Mesenchymal stem cell (in vitro differentiated cells and primary cell): ENCODE measurements around the gene SULT1E1.

Experiments used
- DNase-seq: peaks from one replicate; pipeline ENCODE4 v3.0.0-alpha.2; 2013
- H2AFZ ChIP-seq: one replicate; pipeline ENCODE4 v1.6.1; 2013; ENCODE audit warnings: low read depth, mild to moderate bottlenecking, control low read depth, inconsistent platforms, low read length, moderate library complexity
- H2AK5ac ChIP-seq: 2 replicates; pipeline ENCODE4 v1.6.1; 2013; ENCODE audit warnings: low read length, moderate library complexity, mild to moderate bottlenecking, inconsistent platforms; ENCODE audit not compliant: severe bottlenecking
- H2BK120ac ChIP-seq: one replicate; pipeline ENCODE4 v1.6.1; 2013; ENCODE audit warnings: low read depth, mild to moderate bottlenecking, inconsistent platforms, low read length, moderate library complexity
- H2BK12ac ChIP-seq, 2 experiments: one replicate each; pipeline ENCODE4 v1.6.1; 2013; ENCODE audit warnings: inconsistent platforms in 2 of 2, low read length in 2 of 2, mild to moderate bottlenecking in 2 of 2, moderate library complexity in 2 of 2, control low read depth in 1 of 2
- H2BK15ac ChIP-seq: one replicate; pipeline ENCODE4 v1.6.1; 2013; ENCODE audit warnings: mild to moderate bottlenecking, low read depth, inconsistent platforms; ENCODE audit not compliant: poor library complexity, severe bottlenecking
- H2BK5ac ChIP-seq: 2 replicates; pipeline ENCODE4 v1.6.1; 2013; ENCODE audit warnings: low read depth, mild to moderate bottlenecking, low read length, control low read depth, inconsistent platforms; ENCODE audit not compliant: poor library complexity, severe bottlenecking
- H3K14ac ChIP-seq, 2 experiments: one replicate each; pipeline ENCODE4 v1.6.1; 2013; ENCODE audit warnings: inconsistent platforms in 2 of 2, low read length in 2 of 2, control low read depth in 1 of 2, mild to moderate bottlenecking in 1 of 2, moderate library complexity in 1 of 2
- H3K18ac ChIP-seq, 2 experiments: one replicate each; pipeline ENCODE4 v1.6.1; 2013; ENCODE audit warnings: inconsistent platforms in 2 of 2, low read length in 2 of 2, control low read depth in 1 of 2, low read depth in 1 of 2, mild to moderate bottlenecking in 1 of 2
- H3K23ac ChIP-seq, 2 experiments: one replicate each; pipeline ENCODE4 v1.6.1; 2013; ENCODE audit warnings: inconsistent platforms in 2 of 2, low read length in 2 of 2, mild to moderate bottlenecking in 2 of 2, moderate library complexity in 2 of 2, control low read depth in 1 of 2
- H3K27ac ChIP-seq: 2 replicates; pipeline ENCODE4 v1.5.1; 2013; ENCODE audit warnings: mild to moderate bottlenecking, moderate library complexity, low read length, control low read depth, inconsistent platforms; ENCODE audit not compliant: poor library complexity, severe bottlenecking
- H3K27me3 ChIP-seq, 2 experiments: 2 replicates each; pipeline versions ENCODE4 v1.6.1 to v1.7.0; 2013; ENCODE audit warnings: low read length in 2 of 2, mild to moderate bottlenecking in 2 of 2, moderate library complexity in 2 of 2, control low read depth in 1 of 2, inconsistent platforms in 1 of 2; ENCODE audit not compliant: control insufficient read depth in 1 of 2, insufficient read depth in 1 of 2
- H3K36me3 ChIP-seq, 2 experiments: 2 replicates each; pipeline versions ENCODE4 v1.6.1 to v1.7.0; 2013; ENCODE audit warnings: low read length in 2 of 2, control low read depth in 1 of 2, inconsistent platforms in 1 of 2, low read depth in 1 of 2, mild to moderate bottlenecking in 1 of 2; ENCODE audit not compliant: insufficient read depth in 2 of 2, control insufficient read depth in 1 of 2
- H3K4ac ChIP-seq, 2 experiments: one replicate each; pipeline ENCODE4 v1.6.1; 2013; ENCODE audit warnings: inconsistent platforms in 2 of 2, low read length in 2 of 2, mild to moderate bottlenecking in 2 of 2, moderate library complexity in 2 of 2, control low read depth in 1 of 2, low read depth in 1 of 2
- H3K4me1 ChIP-seq: 2 replicates; pipeline ENCODE4 v1.6.1; 2013; ENCODE audit warnings: low read depth, low read length, control low read depth; ENCODE audit not compliant: control insufficient read depth, insufficient read depth
- H3K4me2 ChIP-seq: 2 replicates; pipeline ENCODE4 v1.6.1; 2013; ENCODE audit warnings: low read length, mild to moderate bottlenecking, inconsistent platforms; ENCODE audit not compliant: poor library complexity, severe bottlenecking
- H3K4me3 ChIP-seq, 2 experiments: 2 replicates each; pipeline versions ENCODE4 v1.5.1 to v1.7.0; 2013; ENCODE audit warnings: low read length in 2 of 2, mild to moderate bottlenecking in 2 of 2, control low read depth in 1 of 2, low read depth in 1 of 2; ENCODE audit not compliant: insufficient read depth in 1 of 2
- H3K79me1 ChIP-seq: replicated peaks from 2 replicates; pipeline ENCODE4 v1.6.1; 2013; ENCODE audit warnings: mild to moderate bottlenecking, control low read depth, low read length, inconsistent platforms; ENCODE audit not compliant: poor library complexity, severe bottlenecking
- H3K9ac ChIP-seq: 2 replicates; pipeline ENCODE4 v1.7.0; 2013; ENCODE audit warnings: mild to moderate bottlenecking, low read length, moderate library complexity
- H3K9me3 ChIP-seq: 2 replicates; pipeline ENCODE4 v1.7.0; 2013; ENCODE audit warnings: mild to moderate bottlenecking, low read length; ENCODE audit not compliant: control insufficient read depth
- H4K8ac ChIP-seq: one replicate; pipeline ENCODE4 v1.6.1; 2013; ENCODE audit warnings: inconsistent platforms, mild to moderate bottlenecking, low read length, moderate library complexity
- H4K91ac ChIP-seq: one replicate; pipeline ENCODE4 v1.6.1; 2013; ENCODE audit warnings: mild to moderate bottlenecking, low read length, inconsistent platforms
- WGBS: methylation state at CpG from one replicate; pipeline ENCODE4 v1.1.7; 2013; ENCODE audit warnings: mixed read lengths; 5-methylcytosine and 5-hydroxymethylcytosine counted together

SULT1E1 gene

DNA sequence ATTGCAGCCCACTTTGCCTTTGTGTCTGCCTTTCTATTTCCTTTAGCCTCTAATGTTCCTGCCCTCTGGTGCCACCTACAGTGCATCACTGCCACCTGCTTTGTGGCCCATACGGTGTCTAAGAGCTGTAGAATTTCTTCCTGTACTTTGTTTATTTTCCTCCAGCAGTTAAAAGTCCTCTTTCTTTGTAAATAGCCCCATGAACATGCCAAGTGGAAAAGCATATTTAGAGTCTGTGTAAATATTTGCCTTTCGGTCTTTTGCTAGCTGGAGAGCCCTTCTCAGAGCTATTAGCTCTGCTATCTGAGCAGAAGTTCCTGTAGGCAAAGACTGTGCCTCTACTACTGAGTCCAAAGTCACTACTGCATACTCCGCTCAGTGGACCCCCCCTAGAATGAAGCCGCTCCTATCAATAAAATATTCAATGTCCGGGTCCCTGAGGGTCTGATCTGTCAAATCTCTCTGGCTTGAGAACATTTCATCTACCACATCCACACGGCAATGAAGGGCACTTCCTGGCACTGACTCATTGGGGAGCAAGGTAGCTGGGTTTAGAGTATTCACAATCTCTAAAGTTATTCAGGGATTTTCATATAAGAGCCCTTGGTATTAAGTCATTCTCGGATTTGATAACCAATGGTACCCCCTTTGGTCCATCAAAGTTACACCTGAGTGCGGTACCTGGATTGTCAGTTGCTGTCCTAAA, 36.3 kb downstream of the SULT1E1 start:
- no peak overlapping the region for H2BK5ac ChIP-seq
- no peak overlapping the region for H2BK15ac ChIP-seq
- H3K9me3 ChIP-seq = no peaks in the 10 kb centered on the region
- H3K36me3 ChIP-seq = no peaks in the 10 kb centered on the region
- H3K4me2 ChIP-seq = no peak overlapping the region
- DNase-seq = peak; percentile 24
- H3K23ac ChIP-seq = no peak overlapping the region
- no peak overlapping the region for H3K14ac ChIP-seq
- no peak overlapping the region for H4K8ac ChIP-seq
- 66% methylated on average over 7 of the region's 8 CpGs for WGBS
- no peaks in the 10 kb centered on the region for H3K79me1 ChIP-seq
- no peak overlapping the region for H4K91ac ChIP-seq
- H2BK120ac ChIP-seq = no peak overlapping the region
- no peaks in the 10 kb centered on the region for H3K4me1 ChIP-seq
- H3K4ac ChIP-seq = no peak overlapping the region
- H3K27me3 ChIP-seq = no peaks in the 10 kb centered on the region
- no peak overlapping the region for H2AFZ ChIP-seq
- H2AK5ac ChIP-seq = no peak overlapping the region
- no peak overlapping the region for H3K9ac ChIP-seq
- H3K4me3 ChIP-seq = no peak overlapping the region
- no peak overlapping the region for H3K27ac ChIP-seq
- no peak overlapping the region for H3K18ac ChIP-seq
- H2BK12ac ChIP-seq = no peak overlapping the region

GRCh38 chr4:69823048-69823447, 36.9 kb downstream of the SULT1E1 start:
- H3K4me3 ChIP-seq = no peak overlapping the region
- H3K4me1 ChIP-seq = no peaks in the 10 kb centered on the region
- H4K8ac ChIP-seq = no peak overlapping the region
- no peak for DNase-seq
- no peak overlapping the region for H2BK12ac ChIP-seq
- H2AK5ac ChIP-seq = no peak overlapping the region
- no peak overlapping the region for H3K4me2 ChIP-seq
- H3K18ac ChIP-seq = no peak overlapping the region
- H3K4ac ChIP-seq = no peak overlapping the region
- H3K9ac ChIP-seq = no peak overlapping the region
- no peaks in the 10 kb centered on the region for H3K36me3 ChIP-seq
- H3K9me3 ChIP-seq = no peaks in the 10 kb centered on the region
- H2BK120ac ChIP-seq = no peak overlapping the region
- no peak overlapping the region for H3K27ac ChIP-seq
- no peak overlapping the region for H3K14ac ChIP-seq
- no peak overlapping the region for H2BK15ac ChIP-seq
- H2AFZ ChIP-seq = no peak overlapping the region
- 69% methylated on average over 2 of the region's 4 CpGs for whole genome bisulfite sequencing
- no peak overlapping the region for H4K91ac ChIP-seq
- no peaks in the 10 kb centered on the region for H3K79me1 ChIP-seq
- no peak overlapping the region for H2BK5ac ChIP-seq
- no peaks in the 10 kb centered on the region for H3K27me3 ChIP-seq
- H3K23ac ChIP-seq = no peak overlapping the region

GRCh38 chr4:69822198-69822597, 37.7 kb downstream of the SULT1E1 start:
- Histone ChIP-seq H2AFZ (no peak overlapping the region), H2BK12ac (no peak overlapping the region), H3K27ac (no peak overlapping the region), H3K27me3 (no peaks in the 10 kb centered on the region), H3K9ac (no peak overlapping the region), H3K4ac (no peak overlapping the region), H3K14ac (no peak overlapping the region), H4K8ac (no peak overlapping the region), H2AK5ac (no peak overlapping the region), H3K36me3 (no peaks in the 10 kb centered on the region), H3K4me1 (no peaks in the 10 kb centered on the region), H3K4me3 (no peak overlapping the region), H3K23ac (no peak overlapping the region), H2BK120ac (no peak overlapping the region), H2BK15ac (no peak overlapping the region), H3K79me1 (no peaks in the 10 kb centered on the region), H3K9me3 (no peaks in the 10 kb centered on the region), H2BK5ac (no peak overlapping the region), H3K4me2 (no peak overlapping the region), H3K18ac (no peak overlapping the region), H4K91ac (no peak overlapping the region)
- 61% methylated on average over 5 of the region's 5 CpGs for WGBS
- DNase-seq = no peak

- Histone ChIP-seq H2BK120ac (no peak overlapping the region), H3K36me3 (no peaks in the 10 kb centered on the region), H4K8ac (peak overlapping the region; percentile 6), H3K4ac (no peak overlapping the region), H3K27me3 (no peaks in the 10 kb centered on the region), H3K4me1 (no peaks in the 10 kb centered on the region), H3K4me2 (no peak overlapping the region), H3K79me1 (no peaks in the 10 kb centered on the region), H2AFZ (no peak overlapping the region), H3K23ac (no peak overlapping the region), H3K18ac (no peak overlapping the region), H3K4me3 (no peak overlapping the region), H2BK5ac (no peak overlapping the region), H3K14ac (no peak overlapping the region), H3K9ac (no peak overlapping the region), H4K91ac (no peak overlapping the region), H3K27ac (no peak overlapping the region), H2AK5ac (no peak overlapping the region), H3K9me3 (no peaks in the 10 kb centered on the region), H2BK12ac (no peak overlapping the region), H2BK15ac (no peak overlapping the region)
- DNase-seq = no peak
- no CpG with 5 or more reads among the region's 1 CpG for WGBS
Observed at GRCh38 chr4:69818060-69818639, 41.8 kb downstream of the SULT1E1 start.
